Nephron (organoid): ENCODE results near the gene HHLA2.
"Not testable (repeated sequence)": the region's sequence is repeated elsewhere in the genome, so short reads cannot be mapped to it uniquely, and the experiment has no call there.

Source experiments
- H3K27ac Mint-ChIP-seq, 3 experiments: 2 replicates each; pipeline ENCODE4 v1.8.0; 2020; ENCODE audit warnings: mixed read lengths in 3 of 3, mild to moderate bottlenecking in 2 of 3, moderate library complexity in 1 of 3
- H3K27me3 Mint-ChIP-seq: 2 replicates; pipeline ENCODE4 v1.8.0; 2021; ENCODE audit warnings: low read depth, mild to moderate bottlenecking, moderate library complexity, mixed read lengths
- H3K36me3 Mint-ChIP-seq: 2 replicates; pipeline ENCODE4 v1.8.0; 2020; ENCODE audit warnings: low read depth, mixed read lengths
- H3K4me1 Mint-ChIP-seq: 2 replicates; pipeline ENCODE4 v1.8.0; 2020; ENCODE audit warnings: mixed read lengths
- H3K4me3 Mint-ChIP-seq, 3 experiments: 2 replicates each; pipeline ENCODE4 v1.8.0; 2020; ENCODE audit warnings: mild to moderate bottlenecking in 3 of 3, mixed read lengths in 3 of 3, moderate library complexity in 2 of 3
- H3K9me3 Mint-ChIP-seq: 2 replicates; pipeline ENCODE4 v1.8.0; 2020; ENCODE audit warnings: mixed read lengths
- CTCF ChIP-seq, 3 experiments: fragments of 200-600 bp; sonication (generic); IDR thresholded peaks; one replicate each; pipeline ENCODE4 v1.5.0; 2021; ENCODE audit warnings: antibody characterized with exemption in 3 of 3; ENCODE audit not compliant: unreplicated experiment in 3 of 3

HHLA2 gene

GRCh38 chr3:108377384-108377783 lies 81.0 kb downstream of the HHLA2 start:
- Mint-ChIP-seq H3K4me1 (no peaks in the 10 kb centered on the region), H3K9me3 (no peaks in the 10 kb centered on the region), H3K27ac (no peak overlapping the region), H3K4me3 (no peak overlapping the region), H3K36me3 (no peaks in the 10 kb centered on the region), H3K27me3 (no peaks in the 10 kb centered on the region)
- TF ChIP-seq CTCF (IDR thresholded peaks at IDR 0.05; ENCODE audit: unreplicated experiment in 3 of 3) = no peak

- no peaks in the 10 kb centered on the region for H3K27me3 Mint-ChIP-seq
- no peak overlapping the region for H3K27ac Mint-ChIP-seq
- no peaks in the 10 kb centered on the region for H3K9me3 Mint-ChIP-seq
- no peak overlapping the region for H3K4me3 Mint-ChIP-seq
- H3K4me1 Mint-ChIP-seq = no peaks in the 10 kb centered on the region
- no peak for TF ChIP-seq CTCF (IDR thresholded peaks at IDR 0.05; ENCODE audit: unreplicated experiment in 3 of 3)
- no peaks in the 10 kb centered on the region for H3K36me3 Mint-ChIP-seq
These were observed 82.0 kb downstream of the HHLA2 start for GRCh38 chr3:108378153-108378951.

- H3K9me3 Mint-ChIP-seq, H3K36me3 Mint-ChIP-seq, H3K4me1 Mint-ChIP-seq, H3K27ac Mint-ChIP-seq, H3K27me3 Mint-ChIP-seq, H3K4me3 Mint-ChIP-seq: not testable (repeated sequence)
These were observed 82.6 kb downstream of the HHLA2 start for GRCh38 chr3:108378952-108379342.

- Mint-ChIP-seq H3K9me3 (no peaks in the 10 kb centered on the region), H3K27ac (no peak overlapping the region), H3K4me3 (no peak overlapping the region), H3K27me3 (no peaks in the 10 kb centered on the region), H3K36me3 (no peaks in the 10 kb centered on the region), H3K4me1 (no peaks in the 10 kb centered on the region)
- no peak for TF ChIP-seq CTCF (IDR thresholded peaks at IDR 0.05; ENCODE audit: unreplicated experiment in 3 of 3)
These were observed 83.9 kb downstream of the HHLA2 start for GRCh38 chr3:108380128-108380795.

- Mint-ChIP-seq H3K27ac (no peak overlapping the region), H3K4me3 (no peak overlapping the region), H3K27me3 (no peaks in the 10 kb centered on the region), H3K4me1 (no peaks in the 10 kb centered on the region), H3K9me3 (no peaks in the 10 kb centered on the region), H3K36me3 (no peaks in the 10 kb centered on the region)
- TF ChIP-seq CTCF (IDR thresholded peaks at IDR 0.05; ENCODE audit: unreplicated experiment in 3 of 3) = no peak
These were observed 85.3 kb downstream of the HHLA2 start for GRCh38 chr3:108381529-108382140.

GRCh38 chr3:108383306-108383705 lies 87.0 kb downstream of the HHLA2 start:
- no peaks in the 10 kb centered on the region for H3K9me3 Mint-ChIP-seq
- H3K27ac Mint-ChIP-seq = no peak overlapping the region
- no peak overlapping the region for H3K4me3 Mint-ChIP-seq
- H3K27me3 Mint-ChIP-seq = no peaks in the 10 kb centered on the region
- H3K4me1 Mint-ChIP-seq = no peaks in the 10 kb centered on the region
- TF ChIP-seq CTCF (IDR thresholded peaks at IDR 0.05; ENCODE audit: unreplicated experiment in 3 of 3) = no peak
- no peaks in the 10 kb centered on the region for H3K36me3 Mint-ChIP-seq
